Fibroblast of lung (primary cell): ENCODE results near the gene PTPRM. TPM values are rescaled to one million over a fixed set of nuclear protein-coding genes. Genes with fewer than 3 reads are reported as not detected.

Experiments used
- DNase-seq, 2 donors: peaks; one replicate each; pipeline versions ENCODE4 v3.0.0 to v3.0.0-alpha.2; 2010; ENCODE audit warnings: low read depth in 2 of 2
- H2AFZ ChIP-seq: 2 replicates; pipeline ENCODE4 v1.5.1; 2012; ENCODE audit warnings: low read length, control low read depth, inconsistent platforms
- H3K27ac ChIP-seq: 2 replicates; pipeline ENCODE4 v1.5.1; 2011; ENCODE audit warnings: low read length, control low read depth; ENCODE audit not compliant: insufficient read depth
- H3K27me3 ChIP-seq: 2 replicates; pipeline ENCODE4 v1.5.1; 2011; ENCODE audit warnings: mild to moderate bottlenecking, low read length; ENCODE audit not compliant: control insufficient read depth, insufficient read depth
- H3K36me3 ChIP-seq: 2 replicates; pipeline ENCODE4 v1.5.1; 2011; ENCODE audit warnings: low read length; ENCODE audit not compliant: control insufficient read depth, insufficient read depth
- H3K4me1 ChIP-seq: 2 replicates; pipeline ENCODE4 v1.5.1; 2011; ENCODE audit warnings: low read length; ENCODE audit not compliant: control insufficient read depth, insufficient read depth; ENCODE audit errors: extremely low read depth
- H3K4me2 ChIP-seq: 2 replicates; pipeline ENCODE4 v1.5.1; 2011; ENCODE audit warnings: low read length, control low read depth; ENCODE audit not compliant: insufficient read depth; ENCODE audit errors: extremely low read depth
- H3K4me3 ChIP-seq, 4 experiments: fragments of 200-600 bp in 1 of 4; sonication (generic) in 1 of 4; replicated peaks in 1 of 4; 2 replicates each; pipeline ENCODE4 v1.5.1; 2011 to 2016; ENCODE audit warnings: low read length in 4 of 4, low read depth in 3 of 4, mild to moderate bottlenecking in 3 of 4, control low read depth in 2 of 4, inconsistent platforms in 1 of 4, mixed read lengths in 1 of 4; ENCODE audit not compliant: insufficient read depth in 1 of 4; ENCODE audit errors: control extremely low read depth in 1 of 4
- H3K79me2 ChIP-seq: 2 replicates; pipeline ENCODE4 v1.5.1; 2012; ENCODE audit warnings: mild to moderate bottlenecking, low read length, inconsistent platforms; ENCODE audit not compliant: control insufficient read depth, insufficient read depth
- H3K9ac ChIP-seq: 2 replicates; pipeline ENCODE4 v1.5.1; 2011; ENCODE audit warnings: mild to moderate bottlenecking, low read length, control low read depth; ENCODE audit not compliant: insufficient read depth
- H3K9me3 ChIP-seq: 2 replicates; pipeline ENCODE4 v1.5.1; 2012; ENCODE audit warnings: low read depth, low read length; ENCODE audit not compliant: control insufficient read depth, insufficient read depth
- H4K20me1 ChIP-seq: 2 replicates; pipeline ENCODE4 v1.5.1; 2011; ENCODE audit warnings: low read length; ENCODE audit not compliant: control insufficient read depth, insufficient read depth; ENCODE audit errors: extremely low read depth
- EZH2 ChIP-seq: IDR thresholded peaks from 2 replicates; pipeline ENCODE4 v1.5.1; 2012; ENCODE audit warnings: low read length, control low read depth, mild to moderate bottlenecking; ENCODE audit errors: missing control alignments
- polyA plus RNA-seq, 2 donors: library from polyadenylated mRNA; depleted of rRNA in 1 of 2; stranded (reverse) in 1 of 2; unstranded in 1 of 2; fragments of >200 nt; gene quantifications; 2 replicates each; pipeline ENCODE4 v1.2.1, GENCODE V29; 2011 to 2012; ENCODE audit warnings: missing spikeins in 1 of 2
- total RNA-seq: library from RNA; depleted of rRNA; stranded (reverse); fragments of >200 nt; gene quantifications from 2 replicates; pipeline ENCODE4 v1.2.1, GENCODE V29; 2014
- TF ChIP-seq, protein P1 (sequence below), 2 donors: IDR thresholded peaks in 1 of 2; conservative IDR thresholded peaks in 1 of 2; 1 replicate in 1 of 2; 2 replicates in 1 of 2; pipeline ENCODE4 v1.5.1; 2011 to 2012; ENCODE audit warnings: low read length in 2 of 2, control low read depth in 1 of 2, inconsistent platforms in 1 of 2, low read depth in 1 of 2, mild to moderate bottlenecking in 1 of 2

The PTPRM gene
- total and polyA plus RNA-seq, 2 donors (not counting 1 experiment from before 2014, with no cell fraction given) = 86.6 to 87.0 TPM

DNA sequence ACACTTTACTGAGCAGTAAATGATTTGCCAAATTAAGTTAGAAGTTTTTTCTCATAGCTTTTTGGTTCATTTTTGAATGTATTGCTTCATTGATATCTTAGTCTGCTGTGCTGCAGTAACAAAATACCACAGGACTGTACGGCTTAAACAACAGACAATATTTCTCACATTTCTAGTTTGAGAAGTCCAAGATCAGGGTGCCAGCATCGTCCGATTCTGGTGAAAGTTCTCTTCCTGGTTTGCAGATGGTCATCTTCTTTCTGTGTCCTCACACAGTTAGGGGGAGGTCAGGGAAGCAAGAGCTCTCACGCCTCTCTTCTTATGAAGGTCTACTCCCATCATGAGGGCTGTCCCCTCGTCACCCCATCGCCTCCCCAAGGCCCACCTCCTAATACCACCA, 325.4 kb downstream of the PTPRM start:
- H3K4me2 ChIP-seq = no peak overlapping the region
- H3K79me2 ChIP-seq = no peaks in the 10 kb centered on the region
- H3K9me3 ChIP-seq = no peaks in the 10 kb centered on the region
- H3K36me3 ChIP-seq = no peaks in the 10 kb centered on the region
- H3K27ac ChIP-seq = no peak overlapping the region
- no peaks in the 10 kb centered on the region for H3K4me1 ChIP-seq
- no peaks in the 10 kb centered on the region for H4K20me1 ChIP-seq
- H3K4me3 ChIP-seq = no peak overlapping the region
- H3K9ac ChIP-seq = no peak overlapping the region
- no peak for TF ChIP-seq EZH2
- TF ChIP-seq, protein P1, sequence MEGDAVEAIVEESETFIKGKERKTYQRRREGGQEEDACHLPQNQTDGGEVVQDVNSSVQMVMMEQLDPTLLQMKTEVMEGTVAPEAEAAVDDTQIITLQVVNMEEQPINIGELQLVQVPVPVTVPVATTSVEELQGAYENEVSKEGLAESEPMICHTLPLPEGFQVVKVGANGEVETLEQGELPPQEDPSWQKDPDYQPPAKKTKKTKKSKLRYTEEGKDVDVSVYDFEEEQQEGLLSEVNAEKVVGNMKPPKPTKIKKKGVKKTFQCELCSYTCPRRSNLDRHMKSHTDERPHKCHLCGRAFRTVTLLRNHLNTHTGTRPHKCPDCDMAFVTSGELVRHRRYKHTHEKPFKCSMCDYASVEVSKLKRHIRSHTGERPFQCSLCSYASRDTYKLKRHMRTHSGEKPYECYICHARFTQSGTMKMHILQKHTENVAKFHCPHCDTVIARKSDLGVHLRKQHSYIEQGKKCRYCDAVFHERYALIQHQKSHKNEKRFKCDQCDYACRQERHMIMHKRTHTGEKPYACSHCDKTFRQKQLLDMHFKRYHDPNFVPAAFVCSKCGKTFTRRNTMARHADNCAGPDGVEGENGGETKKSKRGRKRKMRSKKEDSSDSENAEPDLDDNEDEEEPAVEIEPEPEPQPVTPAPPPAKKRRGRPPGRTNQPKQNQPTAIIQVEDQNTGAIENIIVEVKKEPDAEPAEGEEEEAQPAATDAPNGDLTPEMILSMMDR (conservative IDR thresholded peaks at IDR 0.05 in 1 of 2, IDR thresholded peaks at IDR 0.05 in 1 of 2; ENCODE audit: low read depth in 1 of 2, low read length in 2 of 2) = no peak
- no peak overlapping the region for H2AFZ ChIP-seq
- H3K27me3 ChIP-seq = no peaks in the 10 kb centered on the region
- no peak for DNase-seq

DNA sequence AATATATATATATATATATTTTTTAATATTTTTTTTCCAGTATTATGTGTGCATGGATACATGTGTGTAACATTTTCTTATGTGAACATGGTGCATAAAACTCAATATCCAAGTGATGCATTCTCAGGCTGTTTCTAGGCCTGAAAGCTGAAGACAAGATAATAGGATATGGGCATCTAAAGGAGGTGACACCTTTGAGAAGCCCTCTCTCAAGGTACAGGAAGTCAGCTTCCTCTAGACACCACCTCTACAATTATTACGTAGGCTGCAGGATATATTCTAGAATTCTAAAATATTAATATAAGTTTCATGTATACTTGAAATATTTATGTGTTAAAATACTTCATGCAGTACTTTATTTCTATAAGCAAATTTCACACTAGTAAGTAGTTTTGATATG, 327.5 kb downstream of the PTPRM start:
- H2AFZ ChIP-seq = no peak overlapping the region
- no peak for TF ChIP-seq EZH2
- TF ChIP-seq, protein P1 (conservative IDR thresholded peaks at IDR 0.05 in 1 of 2, IDR thresholded peaks at IDR 0.05 in 1 of 2; ENCODE audit: low read depth in 1 of 2, low read length in 2 of 2) = no peak
- H3K4me3 ChIP-seq = no peak overlapping the region
- no peaks in the 10 kb centered on the region for H3K27me3 ChIP-seq
- no peak overlapping the region for H3K4me2 ChIP-seq
- H3K9ac ChIP-seq = no peak overlapping the region
- H3K36me3 ChIP-seq = no peaks in the 10 kb centered on the region
- no peaks in the 10 kb centered on the region for H3K9me3 ChIP-seq
- no peaks in the 10 kb centered on the region for H3K79me2 ChIP-seq
- H4K20me1 ChIP-seq = no peaks in the 10 kb centered on the region
- H3K4me1 ChIP-seq = no peaks in the 10 kb centered on the region
- H3K27ac ChIP-seq = no peak overlapping the region
- no peak for DNase-seq

DNA sequence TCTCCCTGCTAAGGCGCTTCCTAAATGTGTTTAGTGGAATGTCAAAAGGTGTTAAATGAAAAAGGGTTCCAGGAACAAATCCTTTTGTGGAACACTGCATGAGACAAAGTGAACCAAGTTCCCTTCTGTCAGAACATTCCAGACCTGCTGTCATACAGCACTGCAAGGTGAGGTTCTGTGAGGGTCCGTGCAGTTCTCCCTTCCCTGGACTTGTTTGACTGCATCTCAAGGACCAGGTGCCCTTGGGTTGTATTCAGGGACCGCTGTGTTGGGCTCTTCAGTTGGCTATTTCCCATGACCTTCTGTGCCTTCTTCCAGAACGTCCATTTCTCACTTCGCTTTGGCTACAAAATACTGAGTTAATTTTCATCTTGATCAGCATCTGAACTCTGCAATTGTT, 328.2 kb downstream of the PTPRM start:
- TF ChIP-seq, protein P1 (conservative IDR thresholded peaks at IDR 0.05 in 1 of 2, IDR thresholded peaks at IDR 0.05 in 1 of 2; ENCODE audit: low read depth in 1 of 2, low read length in 2 of 2) = no peak
- TF ChIP-seq EZH2 = no peak
- Histone ChIP-seq H2AFZ (no peak overlapping the region), H3K36me3 (no peaks in the 10 kb centered on the region), H4K20me1 (no peaks in the 10 kb centered on the region), H3K27ac (no peak overlapping the region), H3K4me1 (no peaks in the 10 kb centered on the region), H3K9me3 (no peaks in the 10 kb centered on the region), H3K4me3 (no peak overlapping the region), H3K79me2 (no peaks in the 10 kb centered on the region), H3K4me2 (no peak overlapping the region), H3K27me3 (no peaks in the 10 kb centered on the region), H3K9ac (no peak overlapping the region)
- DNase-seq = no peak
